Limb (tissue), 2 donors: Measurements from ENCODE around the gene ENTPD7.
"Not testable (repeated sequence)": the region's sequence is repeated elsewhere in the genome, so short reads cannot be mapped to it uniquely, and the experiment has no call there.

Experiments
- DNase-seq, 2 donors: peaks; one replicate each; pipeline ENCODE4 v3.0.0-alpha.2; 2016; ENCODE audit errors: extremely low spot score in 2 of 2

Gene ENTPD7

GRCh38 chr10:99689461-99689860, 30.2 kb downstream of the ENTPD7 start:
- DNase-seq: no peak

- no peak for DNase-seq
Observed at GRCh38 chr10:99693933-99694583, 34.7 kb downstream of the ENTPD7 start.

DNA sequence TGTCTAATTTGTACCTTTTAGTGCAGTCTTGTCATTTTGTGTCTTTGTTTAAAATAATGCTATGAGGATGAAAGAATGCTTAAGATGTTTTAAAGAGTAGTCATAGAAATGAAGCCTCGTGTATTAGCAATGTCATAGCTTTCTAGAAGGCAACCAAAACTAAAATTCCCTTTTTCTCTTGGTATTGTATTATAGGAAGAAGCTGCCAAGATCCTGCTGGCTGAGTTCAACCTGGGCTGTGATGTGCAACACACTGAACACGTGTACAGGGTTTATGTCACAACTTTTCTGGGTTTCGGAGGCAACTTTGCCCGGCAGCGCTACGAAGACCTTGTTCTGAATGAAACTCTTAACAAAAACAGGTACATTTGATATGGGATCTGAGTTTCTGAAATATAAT, 36.5 kb downstream of the ENTPD7 start:
- no peak for DNase-seq

DNA sequence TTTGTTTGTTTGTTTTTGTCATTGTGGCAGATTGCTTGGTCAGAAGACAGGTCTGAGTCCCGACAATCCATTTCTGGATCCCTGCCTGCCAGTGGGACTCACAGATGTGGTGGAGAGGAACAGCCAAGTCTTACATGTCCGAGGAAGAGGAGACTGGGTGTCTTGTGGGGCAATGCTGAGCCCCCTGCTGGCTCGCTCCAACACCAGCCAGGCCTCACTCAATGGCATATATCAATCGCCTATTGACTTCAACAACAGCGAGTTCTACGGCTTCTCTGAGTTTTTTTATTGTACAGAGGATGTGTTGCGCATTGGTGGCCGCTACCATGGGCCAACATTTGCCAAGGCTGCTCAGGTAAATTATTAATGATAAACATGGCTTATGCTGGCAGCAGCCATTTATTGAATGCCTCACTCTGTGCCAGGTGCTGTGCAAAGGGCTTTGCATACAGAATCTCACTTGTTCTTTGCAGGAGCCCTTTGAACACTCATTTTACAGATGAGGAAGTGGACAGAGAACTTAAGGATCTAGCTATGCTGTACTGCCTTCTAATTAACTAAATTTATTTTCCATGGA, 39.3 kb downstream of the ENTPD7 start:
- DNase-seq: no peak

DNA sequence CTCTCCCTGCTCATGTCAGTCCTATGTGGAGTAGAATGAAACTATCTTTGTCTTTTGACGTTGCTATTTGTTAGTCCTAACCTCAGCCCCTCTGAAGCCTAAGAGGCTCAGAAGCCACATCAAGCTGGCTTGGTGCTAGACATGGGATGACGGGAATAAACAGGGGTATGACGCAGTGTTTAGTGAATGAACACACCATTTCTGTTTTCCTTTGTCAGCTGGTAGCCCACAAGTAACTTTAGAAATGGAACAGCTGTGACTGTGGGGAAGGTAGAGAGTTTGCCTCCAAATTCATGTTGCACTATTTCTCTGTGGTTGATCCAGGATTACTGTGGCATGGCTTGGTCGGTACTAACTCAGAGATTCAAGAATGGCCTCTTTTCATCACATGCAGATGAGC, 41.3 kb downstream of the ENTPD7 start:
- no peak for DNase-seq

DNA sequence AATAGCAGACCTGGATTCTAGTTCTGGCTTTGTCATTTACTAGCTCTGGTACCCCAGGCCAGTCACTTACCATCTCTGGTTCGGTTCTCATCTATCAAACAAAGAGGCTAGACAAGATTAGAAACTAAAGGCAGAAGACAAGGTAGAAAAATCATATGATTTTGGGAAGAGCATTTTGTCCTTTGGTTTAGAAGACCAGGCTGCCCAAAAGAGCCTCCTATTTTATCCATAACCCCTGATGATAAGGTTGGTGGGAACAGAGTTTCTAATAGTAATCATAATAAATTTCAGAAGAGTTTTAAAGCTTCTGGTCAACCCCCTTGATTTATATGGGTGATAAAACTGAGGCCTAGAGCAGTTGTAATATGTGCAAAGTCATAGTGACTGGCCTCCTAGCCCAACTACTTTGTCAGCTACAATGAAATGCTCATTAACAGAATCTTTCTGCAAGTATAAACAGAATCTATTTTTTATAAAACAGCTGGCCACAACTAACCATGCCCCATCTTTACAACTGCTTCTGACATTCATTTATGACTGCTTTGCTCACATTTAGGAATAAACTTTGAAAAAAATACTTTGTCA, 49.2 kb downstream of the ENTPD7 start:
- no peak for DNase-seq

GRCh38 chr10:99709480-99710229, 50.3 kb downstream of the ENTPD7 start:
- no peak for DNase-seq

DNA sequence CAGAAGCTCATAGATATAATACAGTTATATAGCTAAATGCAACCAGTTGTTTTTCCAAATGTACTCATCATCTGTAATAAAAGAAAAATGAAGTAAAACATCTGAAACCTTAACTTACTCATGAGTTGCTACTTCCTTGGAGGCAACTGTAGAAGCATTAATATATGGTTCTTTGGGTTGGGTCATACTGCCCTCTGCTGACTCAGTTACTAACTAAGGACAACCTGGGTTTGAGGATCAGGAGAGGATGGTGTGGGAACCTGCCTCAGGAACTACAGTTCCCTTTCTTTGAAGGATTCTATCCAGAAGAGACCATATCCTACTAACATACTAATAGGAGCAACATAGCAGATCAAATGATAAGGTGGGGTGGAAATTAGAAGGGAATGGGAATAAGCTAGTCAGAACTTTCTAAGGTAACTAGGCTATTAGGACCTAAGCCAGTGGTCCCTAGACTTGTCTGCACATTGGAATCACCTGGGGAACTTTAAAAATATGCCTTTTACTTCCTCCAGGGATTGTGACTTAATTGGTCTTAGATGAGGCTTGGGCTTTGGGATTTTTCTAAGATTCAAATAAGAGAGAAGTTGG, 51.9 kb downstream of the ENTPD7 start:
- DNase-seq: peak in 1 of 2 donors; percentile 12

- DNase-seq: no peak
Observed at GRCh38 chr10:99714446-99714845, 55.1 kb downstream of the ENTPD7 start.

DNA sequence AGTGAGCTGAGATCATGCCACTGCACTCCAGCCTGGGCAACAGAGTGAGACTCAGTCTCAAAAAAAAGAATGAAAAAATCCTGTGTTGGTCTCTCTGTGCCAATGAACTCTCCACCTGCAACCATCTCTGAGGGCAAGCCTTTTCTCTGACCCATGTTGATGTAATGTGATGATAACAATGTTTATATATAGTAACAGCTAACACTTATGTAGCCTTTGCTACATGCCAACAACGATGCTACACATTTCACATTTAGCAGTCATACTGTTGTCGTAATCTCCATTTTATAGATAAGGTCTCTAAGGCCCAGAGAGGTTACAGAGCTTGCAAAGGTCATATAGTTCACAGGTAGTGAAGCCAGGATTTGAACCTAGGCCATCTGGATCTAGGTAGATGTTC, 61.1 kb downstream of the ENTPD7 start:
- DNase-seq: no peak

GRCh38 chr10:99730026-99730425, 70.7 kb downstream of the ENTPD7 start:
- no peak for DNase-seq

- DNase-seq: no peak
Observed at GRCh38 chr10:99731306-99732032, 72.2 kb downstream of the ENTPD7 start.

- DNase-seq: peak; percentile 97 to 98
Observed at GRCh38 chr10:99732033-99732842, 72.9 kb downstream of the ENTPD7 start, which contains the start of the genes COX15 and CUTC. Gene COX15, minus strand, starts transcription at chr10:99732127. Its CDS starts 78 bp downstream, at chr10:99732049. Gene CUTC, plus strand, starts transcription at chr10:99732234. Its CDS starts 115 bp downstream, at chr10:99732349.

DNA sequence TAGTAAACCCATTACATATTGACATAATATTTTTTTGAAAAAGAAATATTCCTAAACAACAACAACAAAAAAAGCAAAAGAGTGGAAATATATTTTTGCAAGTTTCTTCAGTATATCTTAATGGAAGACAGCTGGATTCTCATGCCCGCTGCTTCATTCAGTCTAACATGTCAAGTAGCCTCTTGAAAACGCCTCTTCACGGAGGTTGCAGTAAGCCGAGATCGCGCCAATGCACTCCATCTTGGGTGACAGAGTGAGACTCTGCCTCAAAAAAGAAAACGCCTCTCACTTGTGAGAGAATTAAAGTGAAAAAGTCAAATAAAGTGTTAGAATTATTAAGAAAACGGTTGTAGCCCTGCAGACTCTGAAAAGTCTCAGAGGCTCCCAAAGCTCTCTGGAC, 74.1 kb downstream of the ENTPD7 start:
- DNase-seq: no peak

DNA sequence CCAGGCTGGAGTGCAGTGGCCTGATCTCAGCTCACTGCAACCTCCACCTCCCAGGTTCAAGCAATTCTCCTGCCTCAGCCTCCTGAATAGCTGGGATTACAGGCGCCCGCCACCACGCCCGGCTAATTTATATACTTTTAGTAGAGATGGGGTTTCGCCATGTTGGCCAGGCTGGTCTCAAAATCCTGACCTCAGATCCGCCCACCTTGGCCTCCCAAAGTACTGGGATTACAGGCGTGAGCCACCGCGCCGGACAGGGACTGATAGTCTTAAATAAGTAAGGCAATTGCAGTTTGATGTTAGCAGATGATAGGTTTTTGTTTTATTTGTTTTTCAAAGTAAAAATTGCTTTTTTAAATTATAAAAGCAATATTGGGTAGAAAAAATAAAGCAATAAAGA, 74.8 kb downstream of the ENTPD7 start:
- DNase-seq: not testable (repeated sequence)

- DNase-seq: no peak
Observed at GRCh38 chr10:99740260-99740659, 81.0 kb downstream of the ENTPD7 start.

DNA sequence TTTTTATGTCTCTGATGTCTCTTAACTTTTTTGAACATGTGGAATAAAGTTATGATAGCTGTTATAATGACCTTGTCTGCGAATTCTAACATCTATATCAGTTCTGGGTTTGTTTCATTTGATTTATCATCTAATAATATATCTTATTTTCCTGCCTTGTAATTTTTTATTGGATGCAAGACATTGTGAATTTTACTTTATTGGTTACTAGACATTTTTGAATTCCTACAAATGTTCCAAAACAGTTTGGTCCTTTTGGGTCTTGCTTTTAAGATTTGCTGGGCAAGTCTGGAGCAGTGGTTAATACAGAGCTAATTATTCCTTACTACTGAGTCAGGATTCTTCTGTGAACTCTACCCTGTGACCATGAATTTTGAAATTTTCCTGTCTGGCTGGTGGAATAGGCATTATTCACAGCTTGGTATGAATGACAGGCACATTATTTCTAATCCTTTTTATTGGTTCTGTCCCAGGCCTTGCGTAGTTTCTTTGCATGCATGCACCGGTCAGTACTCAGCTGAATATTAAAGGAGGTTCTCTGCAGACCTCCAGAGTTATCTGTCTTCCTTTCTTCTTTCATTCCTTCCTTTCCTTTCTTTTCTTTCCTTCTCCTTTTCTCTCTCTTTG, 81.7 kb downstream of the ENTPD7 start:
- DNase-seq: no peak

- DNase-seq: no peak
Observed at GRCh38 chr10:99742254-99742653, 82.9 kb downstream of the ENTPD7 start.

GRCh38 chr10:99742701-99743100, 83.4 kb downstream of the ENTPD7 start:
- DNase-seq: no peak

- no peak for DNase-seq
Observed at GRCh38 chr10:99743841-99744240, 84.5 kb downstream of the ENTPD7 start.
